ENCODE results near the gene XPO6.

The XPO6 gene

DNA sequence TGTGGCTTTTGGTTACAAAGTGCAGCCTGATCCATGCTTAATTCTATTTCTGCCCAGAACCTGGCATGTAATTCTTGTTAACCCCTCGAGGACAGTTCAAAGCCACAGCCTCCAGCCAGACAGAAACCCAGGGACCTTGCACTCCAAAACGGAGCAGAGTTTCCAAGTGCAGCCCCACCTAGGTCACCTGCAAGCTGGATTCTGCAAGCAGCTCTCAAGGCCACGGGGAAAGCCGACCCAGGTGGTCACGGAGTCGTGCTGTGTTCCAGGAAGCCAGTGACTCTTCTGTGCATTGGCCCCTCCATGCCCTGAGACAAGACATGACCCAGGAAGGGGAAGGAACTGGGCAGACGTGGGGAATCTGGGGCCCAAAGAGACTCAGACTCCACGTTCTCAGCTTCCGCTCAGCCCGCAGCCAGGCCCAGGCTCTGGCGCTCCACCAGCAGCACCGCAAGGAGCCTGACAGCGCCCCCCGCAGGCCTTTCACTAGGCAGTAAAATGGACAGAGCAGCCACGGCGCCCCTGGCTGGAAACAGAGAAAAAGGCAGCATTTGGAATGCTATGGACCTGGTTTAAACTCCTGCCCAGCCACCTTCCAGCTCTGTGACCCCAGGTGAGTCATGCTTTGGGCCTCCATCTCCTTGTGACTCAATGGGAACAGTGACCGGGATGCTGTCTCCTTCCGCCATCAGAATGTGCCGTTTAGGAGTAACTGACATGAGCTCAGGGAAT is 121.0 kb downstream of the XPO6 start:
- no peak overlapping the region for H3K4me3 ChIP-seq (ENCODE audit: low read depth, low read length)
- TF ChIP-seq, protein P1, sequence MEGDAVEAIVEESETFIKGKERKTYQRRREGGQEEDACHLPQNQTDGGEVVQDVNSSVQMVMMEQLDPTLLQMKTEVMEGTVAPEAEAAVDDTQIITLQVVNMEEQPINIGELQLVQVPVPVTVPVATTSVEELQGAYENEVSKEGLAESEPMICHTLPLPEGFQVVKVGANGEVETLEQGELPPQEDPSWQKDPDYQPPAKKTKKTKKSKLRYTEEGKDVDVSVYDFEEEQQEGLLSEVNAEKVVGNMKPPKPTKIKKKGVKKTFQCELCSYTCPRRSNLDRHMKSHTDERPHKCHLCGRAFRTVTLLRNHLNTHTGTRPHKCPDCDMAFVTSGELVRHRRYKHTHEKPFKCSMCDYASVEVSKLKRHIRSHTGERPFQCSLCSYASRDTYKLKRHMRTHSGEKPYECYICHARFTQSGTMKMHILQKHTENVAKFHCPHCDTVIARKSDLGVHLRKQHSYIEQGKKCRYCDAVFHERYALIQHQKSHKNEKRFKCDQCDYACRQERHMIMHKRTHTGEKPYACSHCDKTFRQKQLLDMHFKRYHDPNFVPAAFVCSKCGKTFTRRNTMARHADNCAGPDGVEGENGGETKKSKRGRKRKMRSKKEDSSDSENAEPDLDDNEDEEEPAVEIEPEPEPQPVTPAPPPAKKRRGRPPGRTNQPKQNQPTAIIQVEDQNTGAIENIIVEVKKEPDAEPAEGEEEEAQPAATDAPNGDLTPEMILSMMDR (IDR thresholded peaks at IDR 0.05; ENCODE audit: borderline replicate concordance, insufficient read depth, low read depth, low read length), result 0 out of 2 replicates have a peak, but pooled peaks have one; percentile 4

DNA sequence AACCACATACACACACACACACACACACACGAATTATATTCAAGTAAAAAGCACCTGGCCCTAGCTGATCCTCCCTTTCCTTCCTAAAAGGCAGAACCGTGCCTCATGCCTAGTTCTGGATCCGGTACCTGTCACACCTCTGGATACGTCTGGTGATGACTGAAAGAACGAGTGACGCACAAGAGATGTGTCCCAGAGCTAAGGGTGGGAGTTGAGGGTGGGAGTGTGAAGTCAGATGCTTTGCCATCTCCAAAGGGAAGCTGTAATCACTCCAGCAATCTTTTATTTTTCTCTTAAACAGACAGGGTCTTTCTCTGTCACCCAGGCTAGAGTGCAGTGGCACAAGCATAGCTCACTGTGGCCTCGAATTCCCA is 121.8 kb downstream of the XPO6 start:
- TF ChIP-seq, protein P1 (IDR thresholded peaks at IDR 0.05; ENCODE audit: borderline replicate concordance, insufficient read depth, low read depth, low read length), result no peak
- no peak overlapping the region for H3K4me3 ChIP-seq (ENCODE audit: low read depth, low read length)

DNA sequence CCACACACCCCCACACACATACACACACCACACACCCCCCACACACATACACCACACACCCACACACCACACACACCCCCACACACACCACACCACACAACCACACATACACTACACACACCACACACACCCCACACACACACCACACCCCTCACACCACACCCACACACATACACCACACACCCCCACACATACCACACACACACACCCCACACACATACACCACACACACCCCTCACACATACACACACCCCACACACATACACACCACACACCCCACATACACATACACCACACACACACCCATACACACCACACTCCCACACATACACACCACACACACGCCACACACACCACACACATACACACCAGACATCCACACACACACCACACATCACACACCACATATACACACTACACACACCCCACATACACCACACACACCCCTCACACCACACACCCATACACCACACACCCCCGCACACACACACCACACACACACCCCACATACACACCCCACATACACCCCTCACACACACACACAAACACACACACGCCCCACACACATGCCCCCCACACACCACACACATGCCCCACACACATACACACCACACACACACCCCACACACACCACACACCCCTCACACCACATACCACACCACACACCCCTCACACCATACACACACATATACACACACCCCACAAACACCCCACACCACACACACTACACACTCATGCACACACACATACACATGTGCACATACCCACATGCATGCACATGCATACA is 122.4 kb downstream of the XPO6 start:
- TF ChIP-seq, protein P1 (IDR thresholded peaks at IDR 0.05; ENCODE audit: borderline replicate concordance, insufficient read depth, low read depth, low read length), result no peak

DNA sequence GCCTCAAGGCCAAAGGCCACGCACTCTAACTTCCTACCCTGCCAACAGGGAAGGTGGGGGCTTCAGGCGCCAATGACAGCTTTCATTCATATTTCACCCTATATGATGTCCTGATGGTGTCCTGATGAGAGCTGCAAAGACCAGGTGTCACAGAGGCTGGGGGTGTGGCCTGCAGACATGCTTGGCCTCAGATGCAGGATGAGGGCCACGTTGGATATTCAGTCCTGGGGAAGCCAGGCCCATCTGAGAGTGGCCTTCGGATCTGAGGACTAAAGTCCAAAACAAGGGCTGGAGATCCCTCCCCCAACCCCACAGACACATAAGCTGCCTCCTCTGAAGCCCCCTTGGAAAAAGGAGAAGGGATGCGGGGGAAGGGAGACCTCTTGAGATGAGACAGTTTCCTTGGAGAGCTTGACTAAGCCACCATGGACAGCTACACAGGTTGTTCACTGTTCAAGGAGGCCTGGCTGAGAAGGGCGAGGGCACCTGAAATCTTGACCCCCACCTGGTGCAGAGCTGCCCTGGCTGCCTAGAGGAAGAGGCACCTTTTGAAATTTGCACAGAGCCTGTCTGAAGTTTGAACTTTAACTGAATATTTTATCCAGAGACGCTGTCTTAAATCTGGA is 124.0 kb downstream of the XPO6 start:
- TF ChIP-seq, protein P1 (IDR thresholded peaks at IDR 0.05; ENCODE audit: borderline replicate concordance, insufficient read depth, low read depth, low read length), result no peak
- no peak overlapping the region for H3K4me3 ChIP-seq (ENCODE audit: low read depth, low read length)

More for the DNA sequence above, 122.4 kb downstream of the XPO6 start:
- no peak overlapping the region for H3K4me3 ChIP-seq (ENCODE audit: low read depth, low read length)

DNA sequence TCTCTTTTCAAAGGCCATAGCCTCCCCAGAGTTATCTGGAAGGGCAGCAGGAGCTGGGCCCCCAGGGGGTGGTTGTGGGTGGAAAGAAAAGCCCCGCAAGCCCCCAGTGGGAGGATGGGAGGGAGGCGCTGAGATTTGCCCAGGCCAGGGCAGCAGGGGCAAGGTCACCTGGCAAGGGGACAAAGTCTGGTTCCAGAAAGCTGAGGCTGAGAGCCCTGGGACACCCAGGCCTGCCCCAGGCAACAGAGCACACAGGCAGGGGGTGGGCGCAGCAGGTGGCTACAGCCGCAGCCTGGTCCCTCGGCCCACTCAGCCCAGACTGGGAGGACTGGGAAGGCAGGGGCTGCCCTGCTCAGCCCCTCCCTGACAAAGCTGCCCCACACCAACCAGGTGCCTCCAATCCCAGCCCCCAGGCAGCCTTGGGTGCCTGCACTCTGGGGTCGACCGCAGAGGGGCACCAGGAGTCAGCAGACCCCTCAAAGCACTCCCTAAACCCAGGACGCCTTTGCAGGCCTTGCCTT is 124.6 kb downstream of the XPO6 start:
- TF ChIP-seq, protein P1 (IDR thresholded peaks at IDR 0.05; ENCODE audit: borderline replicate concordance, insufficient read depth, low read depth, low read length), result no peak
- H3K4me3 ChIP-seq (ENCODE audit: low read depth, low read length), result no peak overlapping the region

DNA sequence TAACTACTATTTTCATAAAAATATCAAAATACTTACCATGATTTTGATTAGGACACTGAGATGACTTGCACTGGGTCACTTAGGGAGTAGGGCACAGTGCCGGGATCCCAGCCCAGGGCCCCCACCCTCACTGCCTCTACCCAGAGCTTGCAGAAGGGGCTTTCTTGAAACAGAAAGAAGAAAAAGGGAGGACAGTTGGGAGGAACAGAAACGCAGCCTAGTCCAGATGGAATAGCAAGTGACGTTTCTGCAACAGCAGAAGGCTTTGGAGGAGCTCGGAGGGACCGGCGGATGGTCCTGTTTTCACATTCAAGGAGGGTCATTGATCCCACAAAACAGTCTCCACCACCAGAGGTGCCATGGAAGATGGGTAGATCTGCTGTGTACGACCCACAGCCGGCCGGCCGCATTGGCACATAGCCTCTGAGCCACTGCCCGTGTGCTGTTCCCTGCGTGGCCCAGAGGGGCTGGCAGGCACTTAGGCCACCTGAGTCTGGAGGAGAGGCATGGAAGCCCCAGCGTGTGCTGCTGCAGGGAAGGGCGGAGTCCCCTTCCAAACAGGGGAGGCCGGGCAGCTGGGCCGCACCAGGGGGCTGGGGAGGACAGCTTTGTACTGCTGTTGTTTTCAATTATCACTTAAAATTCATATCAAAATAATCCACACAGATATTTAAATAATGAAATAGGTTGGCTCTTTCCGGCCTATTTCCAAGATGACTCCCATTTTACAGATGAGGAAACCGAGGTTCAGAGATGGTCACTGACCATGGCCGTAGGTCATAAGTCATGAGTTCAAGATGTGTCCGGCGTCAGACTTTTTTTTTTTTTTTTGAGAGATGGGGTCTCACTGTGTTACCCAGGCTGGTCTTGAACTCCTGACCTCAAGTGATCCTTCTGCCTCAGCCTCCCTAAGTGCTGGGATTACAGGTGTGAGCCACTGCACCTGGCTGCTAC is 125.3 kb downstream of the XPO6 start:
- TF ChIP-seq, protein P1 (IDR thresholded peaks at IDR 0.05; ENCODE audit: borderline replicate concordance, insufficient read depth, low read depth, low read length), result no peak
- H3K4me3 ChIP-seq (ENCODE audit: low read depth, low read length), result no peak overlapping the region

Measured in GM12875 (cell line).